Erythroblast (primary cell): ENCODE results near the gene FADS2.

ENCODE experiments used
- GATA1 ChIP-seq: IDR thresholded peaks from 2 replicates; pipeline ENCODE4 v1.6.1; 2011; ENCODE audit warnings: low read depth, mild to moderate bottlenecking, control low read depth, low read length, moderate library complexity
- POLR2A ChIP-seq: IDR thresholded peaks from 2 replicates; pipeline ENCODE4 v1.6.1; 2011; ENCODE audit warnings: mild to moderate bottlenecking, low read length

GRCh38 chr11:61888590-61888989 is 60.5 kb downstream of the FADS2 start:
- TF ChIP-seq POLR2A (no peak), GATA1 (no peak)
